Breast epithelium (tissue), 3 donors: ENCODE results near the gene JMJD1C.

ENCODE experiments used
- CTCF ChIP-seq, 3 donors: fragments of 450-650 bp; IDR thresholded peaks; one replicate each; pipeline ENCODE4 v1.5.1; 2016 to 2017; ENCODE audit warnings: antibody characterized with exemption in 3 of 3, mild to moderate bottlenecking in 3 of 3, moderate library complexity in 3 of 3
- POLR2A ChIP-seq: fragments of 450-650 bp; IDR thresholded peaks from one replicate; pipeline ENCODE4 v1.6.1; 2016; ENCODE audit warnings: antibody characterized with exemption, mild to moderate bottlenecking, moderate library complexity

DNA sequence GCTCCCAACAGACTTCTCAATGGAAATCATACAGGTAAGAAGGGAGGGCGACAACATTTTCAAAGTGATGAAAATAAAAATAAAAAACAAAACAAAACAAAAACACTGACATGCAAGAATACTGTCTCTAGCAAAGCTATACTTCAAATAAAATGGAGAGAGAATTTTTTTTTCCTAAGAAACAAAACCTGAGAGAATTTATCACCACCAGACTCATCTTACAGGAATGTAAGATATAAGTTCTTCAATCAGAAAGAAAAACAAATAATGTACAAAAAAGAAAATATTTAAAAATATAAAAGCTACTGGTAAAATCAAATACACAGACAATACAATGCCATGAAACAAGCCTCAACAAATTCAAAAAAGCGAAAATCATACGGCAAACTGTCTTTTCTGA lies 219.4 kb downstream of the JMJD1C start:
- TF ChIP-seq CTCF (IDR thresholded peaks at IDR 0.05) (no peak), POLR2A (no peak)
